Measurements from ENCODE around the gene TRIM33. TPM values are rescaled to one million over a fixed set of nuclear protein-coding genes. Genes with fewer than 3 reads are reported as not detected.
"Not testable (repeated sequence)": the region's sequence is repeated elsewhere in the genome, so short reads cannot be mapped to it uniquely, and the experiment has no call there.

Gene TRIM33
- total RNA-seq, 1 donor from 2014 or later = 36.2 TPM

- Mint-ChIP-seq H3K9me3 (ENCODE audit: unreplicated experiment) (no peaks in the 10 kb centered on the region), H3K4me1 (ENCODE audit: unreplicated experiment) (no peaks in the 10 kb centered on the region), H3K36me3 (ENCODE audit: low read depth, unreplicated experiment) (peaks cover 11% of the 10 kb centered on the region), H3K27me3 (ENCODE audit: unreplicated experiment) (no peaks in the 10 kb centered on the region), H3K4me3 (ENCODE audit: unreplicated experiment) (no peak overlapping the region), H3K27ac (ENCODE audit: unreplicated experiment) (no peak overlapping the region)
- TF ChIP-seq CTCF (IDR thresholded peaks at IDR 0.05; ENCODE audit: unreplicated experiment) = no peak
- DNase-seq (ENCODE audit: low spot score) = no peak
These were observed 113.4 kb downstream of the TRIM33 start for GRCh38 chr1:114397601-114398000.

GRCh38 chr1:114395863-114396262 is 115.1 kb downstream of the TRIM33 start:
- TF ChIP-seq CTCF (IDR thresholded peaks at IDR 0.05; ENCODE audit: unreplicated experiment) = no peak
- peaks cover 10% of the 10 kb centered on the region for H3K36me3 Mint-ChIP-seq (ENCODE audit: low read depth, unreplicated experiment)

GRCh38 chr1:114390960-114391359 is 120.0 kb downstream of the TRIM33 start:
- H3K4me1 Mint-ChIP-seq (ENCODE audit: unreplicated experiment) = no peaks in the 10 kb centered on the region
- no peak overlapping the region for H3K27ac Mint-ChIP-seq (ENCODE audit: unreplicated experiment)
- TF ChIP-seq CTCF (IDR thresholded peaks at IDR 0.05; ENCODE audit: unreplicated experiment) = no peak
- H3K9me3 Mint-ChIP-seq (ENCODE audit: unreplicated experiment) = no peaks in the 10 kb centered on the region
- H3K27me3 Mint-ChIP-seq (ENCODE audit: unreplicated experiment) = peaks cover 3% of the 10 kb centered on the region
- no peak overlapping the region for H3K4me3 Mint-ChIP-seq (ENCODE audit: unreplicated experiment)
- H3K36me3 Mint-ChIP-seq (ENCODE audit: low read depth, unreplicated experiment) = peaks cover 20% of the 10 kb centered on the region
- DNase-seq (ENCODE audit: low spot score) = no peak

More at GRCh38 chr1:114395863-114396262, 115.1 kb downstream of the TRIM33 start:
- peaks cover 1% of the 10 kb centered on the region for H3K27me3 Mint-ChIP-seq (ENCODE audit: unreplicated experiment)
- no peak overlapping the region for H3K4me3 Mint-ChIP-seq (ENCODE audit: unreplicated experiment)
- H3K4me1 Mint-ChIP-seq (ENCODE audit: unreplicated experiment) = no peaks in the 10 kb centered on the region
- no peaks in the 10 kb centered on the region for H3K9me3 Mint-ChIP-seq (ENCODE audit: unreplicated experiment)
- DNase-seq (ENCODE audit: low spot score) = no peak
- H3K27ac Mint-ChIP-seq (ENCODE audit: unreplicated experiment) = no peak overlapping the region

- no peak overlapping the region for H3K27ac Mint-ChIP-seq (ENCODE audit: unreplicated experiment)
- DNase-seq (ENCODE audit: low spot score) = no peak
- TF ChIP-seq CTCF (IDR thresholded peaks at IDR 0.05; ENCODE audit: unreplicated experiment) = no peak
- peaks cover 20% of the 10 kb centered on the region for H3K36me3 Mint-ChIP-seq (ENCODE audit: low read depth, unreplicated experiment)
- H3K27me3 Mint-ChIP-seq (ENCODE audit: unreplicated experiment) = peaks cover 3% of the 10 kb centered on the region
- H3K4me1 Mint-ChIP-seq (ENCODE audit: unreplicated experiment) = no peaks in the 10 kb centered on the region
- H3K4me3 Mint-ChIP-seq (ENCODE audit: unreplicated experiment) = no peak overlapping the region
- no peaks in the 10 kb centered on the region for H3K9me3 Mint-ChIP-seq (ENCODE audit: unreplicated experiment)
These were observed 120.6 kb downstream of the TRIM33 start for GRCh38 chr1:114390361-114390760.

- Mint-ChIP-seq H3K9me3 (ENCODE audit: unreplicated experiment) (no peaks in the 10 kb centered on the region), H3K4me1 (ENCODE audit: unreplicated experiment) (no peaks in the 10 kb centered on the region), H3K36me3 (ENCODE audit: low read depth, unreplicated experiment) (peaks cover 20% of the 10 kb centered on the region), H3K27me3 (ENCODE audit: unreplicated experiment) (peaks cover 3% of the 10 kb centered on the region), H3K27ac (ENCODE audit: unreplicated experiment) (no peak overlapping the region), H3K4me3 (ENCODE audit: unreplicated experiment) (no peak overlapping the region)
- DNase-seq (ENCODE audit: low spot score) = no peak
- TF ChIP-seq CTCF (IDR thresholded peaks at IDR 0.05; ENCODE audit: unreplicated experiment) = no peak
These were observed 122.5 kb downstream of the TRIM33 start for GRCh38 chr1:114388432-114389003.

- H3K4me3 Mint-ChIP-seq (ENCODE audit: unreplicated experiment); H3K9me3 Mint-ChIP-seq (ENCODE audit: unreplicated experiment); DNase-seq (ENCODE audit: low spot score); H3K27me3 Mint-ChIP-seq (ENCODE audit: unreplicated experiment); H3K4me1 Mint-ChIP-seq (ENCODE audit: unreplicated experiment); H3K27ac Mint-ChIP-seq (ENCODE audit: unreplicated experiment): not testable (repeated sequence)
- peaks cover 21% of the 10 kb centered on the region for H3K36me3 Mint-ChIP-seq (ENCODE audit: low read depth, unreplicated experiment)
These were observed 123.4 kb downstream of the TRIM33 start for GRCh38 chr1:114387585-114387984.
